GM19238 (cell line): Measurements from ENCODE around the gene NKPD1.

ENCODE experiments used
- DNase-seq: peaks from one replicate; pipeline ENCODE4 v3.0.0; 2011; ENCODE audit warnings: low spot score; ENCODE audit not compliant: insufficient read length

NKPD1 gene

DNA sequence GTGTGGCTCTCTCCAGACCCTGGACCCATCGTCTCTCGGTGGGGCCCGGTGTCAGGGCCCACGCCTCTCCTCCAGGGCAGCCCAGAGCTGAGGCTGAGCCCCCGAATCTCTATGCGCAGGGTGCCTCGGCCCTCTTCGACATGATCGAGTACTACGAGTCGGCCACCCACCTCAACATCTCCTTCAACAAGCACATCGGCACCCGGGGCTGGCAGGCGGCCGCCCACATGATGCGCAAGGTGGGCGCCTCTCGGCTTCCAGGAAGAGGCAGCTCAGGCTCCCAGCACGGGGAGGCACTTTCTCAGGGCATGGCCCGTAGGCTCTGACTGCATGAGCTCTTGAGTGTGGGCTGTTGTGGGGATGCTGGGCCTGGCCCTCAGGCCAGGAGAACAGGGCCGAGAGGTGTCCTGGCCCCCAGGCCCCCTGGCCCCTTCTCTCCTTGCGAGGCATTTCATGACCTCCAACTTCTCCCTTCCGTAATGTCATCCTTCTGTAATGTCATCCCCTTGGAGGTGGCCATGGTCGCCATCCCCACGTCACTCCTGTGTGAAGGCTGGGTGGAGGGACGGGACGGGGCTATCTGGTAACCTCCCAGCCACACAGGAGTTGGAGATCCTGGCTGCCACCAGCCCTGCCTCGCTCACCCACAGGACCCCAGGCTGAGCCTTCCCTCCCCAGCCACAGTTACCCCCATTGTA is 19.4 kb downstream of the NKPD1 start:
- DNase-seq, result no peak

DNA sequence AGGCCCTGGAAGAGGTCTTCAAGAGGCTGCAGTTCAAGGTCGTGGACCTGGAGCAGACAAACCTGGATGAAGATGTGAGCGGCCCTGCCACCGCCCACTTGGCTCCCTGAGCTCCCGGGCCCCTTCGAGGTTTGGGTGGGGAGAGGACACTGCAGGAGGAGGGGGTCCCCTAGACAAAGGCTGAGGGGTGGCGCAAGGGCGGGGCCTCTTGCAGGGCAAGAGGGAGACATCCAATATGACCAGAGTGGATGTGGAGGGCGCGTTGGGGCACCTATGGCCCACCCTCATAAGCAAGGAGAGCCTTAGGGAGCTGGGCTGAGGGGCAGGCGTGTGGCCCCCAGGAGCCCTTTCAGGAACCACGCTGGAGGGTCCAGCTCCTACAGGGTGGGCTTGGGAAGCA is 20.2 kb downstream of the NKPD1 start:
- no peak for DNase-seq

- DNase-seq, result no peak
Observed at GRCh38 chr19:45140144-45140503, 20.7 kb downstream of the NKPD1 start.

- DNase-seq, result no peak
Observed at GRCh38 chr19:45139286-45140143, 21.3 kb downstream of the NKPD1 start.

- no peak for DNase-seq
Observed at GRCh38 chr19:45138303-45138751, 22.5 kb downstream of the NKPD1 start.

DNA sequence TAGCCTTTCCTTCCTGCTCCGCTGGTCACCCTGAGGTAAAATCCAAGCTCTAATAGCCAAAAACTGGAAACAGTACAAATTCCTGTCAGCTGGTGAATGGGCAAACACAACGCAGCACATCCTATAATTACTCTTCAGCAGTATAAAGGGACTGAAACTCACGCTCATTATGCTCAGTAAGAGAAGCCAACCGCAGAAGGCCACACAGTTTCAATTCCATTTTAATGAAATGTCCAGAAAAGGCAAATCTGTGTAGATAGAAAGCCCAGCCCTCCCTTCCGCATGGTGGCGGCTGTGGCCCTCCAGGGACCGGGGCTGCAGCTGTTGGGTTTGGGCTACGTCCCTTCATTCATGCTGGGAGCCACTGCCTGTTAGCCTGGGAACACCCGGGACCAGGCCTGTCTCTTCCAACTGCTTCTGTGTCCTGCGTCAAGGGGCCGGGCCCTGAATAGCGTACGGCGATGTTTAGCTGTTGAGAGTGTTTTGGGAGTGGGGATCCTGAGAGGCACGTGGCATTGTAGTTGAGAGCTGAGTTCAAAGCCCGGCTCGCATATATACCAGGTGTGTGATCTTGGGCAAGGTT is 23.5 kb downstream of the NKPD1 start:
- DNase-seq, result peak; percentile 92

GRCh38 chr19:45136507-45137178 is 24.1 kb downstream of the NKPD1 start:
- peak; percentile 72 for DNase-seq

DNA sequence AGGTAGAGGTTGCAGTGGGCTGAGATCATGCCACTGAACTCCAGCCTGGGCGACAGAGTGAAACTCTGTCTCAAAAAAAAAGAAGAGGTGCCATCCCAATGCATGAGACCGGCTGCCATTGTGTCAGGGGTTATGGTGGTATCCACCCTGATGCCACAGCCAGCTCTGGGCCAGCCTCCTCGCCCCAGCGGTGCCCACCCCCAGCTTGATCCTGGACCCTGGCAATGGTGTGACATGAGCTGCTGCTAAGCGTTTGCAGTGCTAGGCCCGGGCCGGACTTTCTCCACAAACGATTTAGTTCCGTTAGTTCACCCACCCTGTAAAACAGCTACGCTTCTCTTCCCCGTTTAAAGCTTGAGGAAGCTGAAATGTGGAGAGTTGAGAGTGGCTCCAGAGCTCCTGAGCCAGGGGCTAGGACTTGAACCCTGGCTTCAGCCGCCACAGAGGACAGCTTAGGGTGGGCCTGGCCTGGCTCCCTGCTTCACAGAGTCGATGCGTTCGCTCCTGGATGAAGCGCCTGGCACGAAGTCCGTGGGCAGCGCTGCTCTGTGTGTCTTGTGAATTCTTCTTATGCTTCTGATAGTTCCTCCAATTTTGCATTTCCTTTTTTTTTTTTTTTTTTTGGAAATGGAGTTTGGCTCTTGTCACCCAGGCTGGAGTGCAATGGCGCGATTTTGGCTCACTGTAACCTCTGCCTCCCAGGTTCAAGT is 25.5 kb downstream of the NKPD1 start:
- DNase-seq, result no peak

GRCh38 chr19:45133661-45134060 is 27.1 kb downstream of the NKPD1 start:
- no peak for DNase-seq

- no peak for DNase-seq
Observed at GRCh38 chr19:45130888-45131615, 29.7 kb downstream of the NKPD1 start.

GRCh38 chr19:45130236-45130635 is 30.5 kb downstream of the NKPD1 start:
- DNase-seq, result no peak

- DNase-seq, result no peak
Observed at GRCh38 chr19:45128806-45129205, 32.0 kb downstream of the NKPD1 start.

DNA sequence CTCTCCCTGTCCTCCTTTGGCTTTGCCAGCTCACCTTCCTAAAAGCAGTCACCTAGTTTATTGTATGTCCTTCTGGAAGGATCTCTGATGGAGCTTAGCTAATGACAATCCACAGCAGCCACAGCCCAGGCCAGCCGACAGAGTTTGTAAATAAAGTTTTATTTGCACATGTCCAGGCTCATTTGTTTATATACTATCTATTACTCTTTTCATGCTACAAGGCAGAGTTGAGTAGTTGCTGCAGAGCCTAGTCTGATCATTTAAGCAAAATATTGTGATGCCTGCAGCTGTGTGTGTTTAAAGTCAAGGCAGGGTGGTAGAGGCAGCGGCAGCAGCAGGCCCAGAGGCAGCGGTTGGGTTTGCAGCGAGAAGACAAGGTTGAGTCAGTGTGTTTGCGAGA is 32.6 kb downstream of the NKPD1 start:
- no peak for DNase-seq

DNA sequence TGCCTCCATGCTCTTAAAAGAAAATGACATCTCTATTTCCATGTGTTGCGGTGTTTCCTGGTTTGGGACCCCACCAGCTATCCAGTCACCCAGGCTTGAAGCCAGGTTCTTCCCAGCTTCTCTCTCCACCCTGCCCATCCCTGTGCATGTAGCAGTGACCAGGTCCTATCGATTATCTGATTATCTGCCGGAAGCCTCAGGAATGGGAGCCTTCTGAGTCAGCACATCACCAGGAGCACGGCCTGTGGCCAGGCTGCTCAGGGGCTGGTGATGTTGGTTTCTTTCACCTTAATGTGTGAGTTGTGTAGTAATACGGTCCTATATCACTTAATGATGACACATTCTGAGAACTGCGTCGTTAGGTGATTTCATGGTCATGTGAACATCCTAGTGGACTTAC is 34.1 kb downstream of the NKPD1 start:
- no peak for DNase-seq

DNA sequence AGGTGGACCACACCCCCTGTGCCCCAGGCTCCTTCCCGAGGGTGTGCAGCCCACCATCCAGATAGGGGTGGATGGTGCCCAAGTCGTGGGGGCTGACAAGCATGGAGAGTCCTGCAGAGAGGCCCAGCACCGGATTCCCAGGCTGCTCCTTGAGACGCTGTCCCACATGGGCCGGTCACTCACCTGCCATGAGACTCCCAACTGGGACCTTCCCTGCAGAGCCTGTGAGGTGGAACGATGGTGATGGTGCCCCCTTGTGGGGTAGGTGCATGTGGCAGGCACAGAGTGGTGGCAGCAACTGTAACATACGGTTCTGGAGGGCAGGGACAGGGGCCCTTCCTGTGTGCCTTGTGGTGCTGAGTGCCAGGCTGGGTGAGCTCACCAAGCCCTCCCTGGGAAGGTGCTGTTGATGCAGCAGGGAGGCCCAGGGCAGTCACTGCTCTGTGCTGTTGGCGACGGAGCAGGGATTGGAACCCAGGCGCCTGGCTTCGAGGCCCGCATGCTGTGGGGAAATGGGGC is 34.7 kb downstream of the NKPD1 start:
- DNase-seq, result peak; percentile 46

DNA sequence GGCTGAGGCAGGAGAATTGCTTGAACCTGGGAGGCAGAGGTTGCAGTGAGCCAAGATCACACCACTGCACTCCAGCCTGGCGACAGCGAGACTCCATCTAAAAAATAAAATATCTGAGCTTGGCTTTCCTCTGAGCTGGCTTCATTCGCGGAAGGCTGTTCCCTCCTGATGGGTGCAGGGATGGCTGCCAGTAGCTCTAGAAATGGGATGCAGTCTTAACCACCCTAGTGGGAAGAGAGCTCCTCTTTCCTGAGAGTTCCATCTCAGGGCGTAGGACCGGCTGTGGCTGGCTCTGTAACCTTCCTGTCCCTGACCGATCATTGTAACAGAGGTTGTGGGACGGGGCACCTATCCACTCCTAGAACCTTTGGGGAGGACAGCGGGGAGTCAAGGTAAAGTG is 35.4 kb downstream of the NKPD1 start:
- DNase-seq, result no peak

- no peak for DNase-seq
Observed at GRCh38 chr19:45124021-45124420, 36.8 kb downstream of the NKPD1 start.

DNA sequence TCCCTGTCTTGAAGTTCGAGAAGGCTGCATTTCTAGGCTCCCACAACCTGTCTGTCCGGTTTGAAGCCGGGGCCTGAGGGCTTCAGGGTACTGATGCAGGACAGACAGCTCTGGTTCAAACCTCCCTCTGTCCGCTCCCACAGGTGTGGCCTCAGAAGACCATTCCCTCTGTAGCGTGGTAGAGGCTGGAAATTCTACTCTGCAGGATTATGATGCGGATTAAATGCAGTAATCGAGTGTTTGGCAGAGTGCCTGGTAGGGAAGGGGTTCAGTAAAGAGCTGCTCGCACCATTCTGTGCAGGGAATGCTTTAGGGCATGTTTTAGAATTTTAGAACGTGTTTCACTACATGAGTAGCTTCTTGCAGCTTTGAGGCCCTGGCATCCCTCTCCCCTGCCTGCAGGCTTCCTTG is 37.3 kb downstream of the NKPD1 start:
- DNase-seq, result no peak

DNA sequence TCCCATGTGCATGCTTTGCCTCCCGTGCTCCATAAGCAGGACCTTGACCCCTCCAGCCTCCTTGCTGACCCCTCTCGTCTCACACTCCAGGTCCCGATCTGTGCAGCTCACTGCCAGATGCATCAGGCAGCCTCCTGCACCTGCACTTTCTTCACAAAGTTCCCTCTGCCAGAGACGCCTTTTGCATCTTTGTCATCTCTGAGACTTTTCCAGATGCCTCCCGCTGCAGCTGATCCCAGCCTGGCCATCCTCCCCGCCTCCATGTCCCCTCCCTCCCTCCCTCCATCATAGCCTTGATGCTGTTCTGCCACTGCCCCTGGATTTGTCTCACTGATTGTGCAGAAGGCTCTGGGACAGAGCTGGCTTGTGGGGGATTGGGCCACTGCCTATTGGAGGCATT is 38.0 kb downstream of the NKPD1 start:
- DNase-seq, result no peak

DNA sequence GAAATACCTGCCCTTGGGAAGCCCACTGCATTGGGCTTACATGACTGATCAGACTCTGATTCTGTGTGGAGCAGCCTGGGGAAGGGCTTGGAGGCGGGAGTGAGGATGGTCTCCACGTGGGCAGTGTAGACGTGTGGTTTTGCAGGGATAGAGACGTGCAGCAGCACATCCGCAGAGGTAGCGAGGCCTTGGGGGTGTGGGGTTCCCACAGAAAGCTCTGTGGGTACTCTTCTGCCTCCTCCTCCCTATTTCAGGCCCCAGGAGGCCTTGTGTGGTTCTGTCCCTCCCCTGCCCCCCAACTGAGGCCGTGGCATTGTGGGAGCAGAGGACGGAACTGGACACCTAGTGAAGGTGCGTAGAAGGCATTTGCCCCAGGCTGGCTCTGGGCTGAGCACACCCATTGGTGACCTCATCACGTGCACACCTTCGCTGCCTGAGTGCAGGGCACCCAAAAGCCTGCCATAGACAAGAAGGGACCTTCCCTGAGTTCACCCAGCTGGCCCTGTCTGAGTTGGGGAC is 38.9 kb downstream of the NKPD1 start:
- no peak for DNase-seq
